Gastroesophageal sphincter (tissue), 4 donors: ENCODE results near the gene ZNF3. TPM values are rescaled to one million over a fixed set of nuclear protein-coding genes. Genes with fewer than 3 reads are reported as not detected.
"Not testable (repeated sequence)": the region's sequence is repeated elsewhere in the genome, so short reads cannot be mapped to it uniquely, and the experiment has no call there.

Experiments
- ATAC-seq: fragments of 150-250 bp; one replicate; pipeline ENCODE4 v1.9.1; 2016; ENCODE audit warnings: mild to moderate bottlenecking, moderate library complexity
- H3K27ac ChIP-seq, 4 donors: fragments of 200-600 bp; sonication (generic) in 3 of 4; 1 replicate in 3 of 4; 2 replicates in 1 of 4; pipeline ENCODE4 v1.5.1; 2016 to 2019
- H3K27me3 ChIP-seq: fragments of 200-600 bp; sonication (generic); one replicate; pipeline ENCODE4 v1.5.1; 2019
- H3K36me3 ChIP-seq, 2 donors: fragments of 200-600 bp; sonication (generic); one replicate each; pipeline ENCODE4 v1.5.1; 2019; ENCODE audit warnings: control low read depth in 1 of 2
- H3K4me1 ChIP-seq, 3 donors: fragments of 200-600 bp; sonication (generic); 1 replicate in 2 of 3; 2 replicates in 1 of 3; pipeline ENCODE4 v1.5.1; 2016 to 2019; ENCODE audit warnings: control low read depth in 2 of 3
- H3K4me3 ChIP-seq, 2 donors: fragments of 200-600 bp; sonication (generic); one replicate each; pipeline ENCODE4 v1.5.1; 2019; ENCODE audit warnings: mild to moderate bottlenecking in 1 of 2, moderate library complexity in 1 of 2
- H3K9me3 ChIP-seq, 3 donors: fragments of 200-600 bp; sonication (generic); one replicate each; pipeline ENCODE4 v1.5.1; 2017 to 2019; ENCODE audit warnings: control low read depth in 2 of 3
- EP300 ChIP-seq: sonication (generic); formaldehyde crosslinking; IDR thresholded peaks from one replicate; pipeline ENCODE4 v1.6.1; 2017; ENCODE audit warnings: antibody characterized with exemption, mild to moderate bottlenecking
- POLR2A ChIP-seq, 2 donors: fragments of 450-650 bp; IDR thresholded peaks; one replicate each; pipeline ENCODE4 v1.6.1; 2017; ENCODE audit warnings: antibody characterized with exemption in 2 of 2, mild to moderate bottlenecking in 2 of 2, moderate library complexity in 1 of 2
- POLR2AphosphoS5 ChIP-seq: sonication (generic); formaldehyde crosslinking; IDR thresholded peaks from one replicate; pipeline ENCODE4 v1.6.1; 2017; ENCODE audit warnings: antibody characterized with exemption
- WGBS, 2 donors: methylation state at CpG; one replicate each; pipeline ENCODE4 v1.1.5; 2018; ENCODE audit warnings: low coverage in 1 of 2; 5-methylcytosine and 5-hydroxymethylcytosine counted together
- total RNA-seq, 4 donors: library from RNA; depleted of rRNA; stranded (reverse); fragments of >200 nt; gene quantifications; one replicate each; pipeline ENCODE4 v1.1.0, GENCODE V29; 2016
- TF ChIP-seq, protein P1 (sequence below), 4 experiments: fragments of 200-600 bp in 2 of 4; fragments of 450-650 bp in 2 of 4; sonication (generic) in 1 of 4; IDR thresholded peaks; one replicate each; pipeline ENCODE4 v1.5.1; 2017 to 2019; ENCODE audit warnings: antibody characterized with exemption in 4 of 4, mild to moderate bottlenecking in 2 of 4, moderate library complexity in 2 of 4

The ZNF3 gene
- total RNA-seq = 10 to 100 TPM; 18.9 to 30.2 (median 20.6) TPM

GRCh38 chr7:100081535-100082102 is at the start of gene ZNF3:
Gene ZNF3 (minus strand): TSS chr7:100081723. CDS start chr7:100077357, 4,366 bp downstream.
- TF ChIP-seq POLR2A (IDR thresholded peaks at IDR 0.05) = peak; percentile 46 to 70
- TF ChIP-seq POLR2AphosphoS5 = peak; percentile 86
- no peak for TF ChIP-seq EP300
- TF ChIP-seq, protein P1, sequence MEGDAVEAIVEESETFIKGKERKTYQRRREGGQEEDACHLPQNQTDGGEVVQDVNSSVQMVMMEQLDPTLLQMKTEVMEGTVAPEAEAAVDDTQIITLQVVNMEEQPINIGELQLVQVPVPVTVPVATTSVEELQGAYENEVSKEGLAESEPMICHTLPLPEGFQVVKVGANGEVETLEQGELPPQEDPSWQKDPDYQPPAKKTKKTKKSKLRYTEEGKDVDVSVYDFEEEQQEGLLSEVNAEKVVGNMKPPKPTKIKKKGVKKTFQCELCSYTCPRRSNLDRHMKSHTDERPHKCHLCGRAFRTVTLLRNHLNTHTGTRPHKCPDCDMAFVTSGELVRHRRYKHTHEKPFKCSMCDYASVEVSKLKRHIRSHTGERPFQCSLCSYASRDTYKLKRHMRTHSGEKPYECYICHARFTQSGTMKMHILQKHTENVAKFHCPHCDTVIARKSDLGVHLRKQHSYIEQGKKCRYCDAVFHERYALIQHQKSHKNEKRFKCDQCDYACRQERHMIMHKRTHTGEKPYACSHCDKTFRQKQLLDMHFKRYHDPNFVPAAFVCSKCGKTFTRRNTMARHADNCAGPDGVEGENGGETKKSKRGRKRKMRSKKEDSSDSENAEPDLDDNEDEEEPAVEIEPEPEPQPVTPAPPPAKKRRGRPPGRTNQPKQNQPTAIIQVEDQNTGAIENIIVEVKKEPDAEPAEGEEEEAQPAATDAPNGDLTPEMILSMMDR (IDR thresholded peaks at IDR 0.05) = peak in 3 of 4 experiments; percentile 96
- Histone ChIP-seq H3K27me3 (no peaks in the 10 kb centered on the region), H3K36me3 (peaks cover 0 to 36% of the 10 kb centered on the region in 2 donors), H3K4me1 (peaks cover 0 to 47% (median 22%) of the 10 kb centered on the region in 3 donors), H3K27ac (peak within 1 kb of the TSS; percentile 41 to 90 (median 86)), H3K4me3 (peak within 1 kb of the TSS; percentile 59 to 76), H3K9me3 (no peaks in the 10 kb centered on the region)
- no CpG with 5 or more reads among the region's 55 CpGs for WGBS, 2 donors
- peak; percentile 100 for ATAC-seq

DNA sequence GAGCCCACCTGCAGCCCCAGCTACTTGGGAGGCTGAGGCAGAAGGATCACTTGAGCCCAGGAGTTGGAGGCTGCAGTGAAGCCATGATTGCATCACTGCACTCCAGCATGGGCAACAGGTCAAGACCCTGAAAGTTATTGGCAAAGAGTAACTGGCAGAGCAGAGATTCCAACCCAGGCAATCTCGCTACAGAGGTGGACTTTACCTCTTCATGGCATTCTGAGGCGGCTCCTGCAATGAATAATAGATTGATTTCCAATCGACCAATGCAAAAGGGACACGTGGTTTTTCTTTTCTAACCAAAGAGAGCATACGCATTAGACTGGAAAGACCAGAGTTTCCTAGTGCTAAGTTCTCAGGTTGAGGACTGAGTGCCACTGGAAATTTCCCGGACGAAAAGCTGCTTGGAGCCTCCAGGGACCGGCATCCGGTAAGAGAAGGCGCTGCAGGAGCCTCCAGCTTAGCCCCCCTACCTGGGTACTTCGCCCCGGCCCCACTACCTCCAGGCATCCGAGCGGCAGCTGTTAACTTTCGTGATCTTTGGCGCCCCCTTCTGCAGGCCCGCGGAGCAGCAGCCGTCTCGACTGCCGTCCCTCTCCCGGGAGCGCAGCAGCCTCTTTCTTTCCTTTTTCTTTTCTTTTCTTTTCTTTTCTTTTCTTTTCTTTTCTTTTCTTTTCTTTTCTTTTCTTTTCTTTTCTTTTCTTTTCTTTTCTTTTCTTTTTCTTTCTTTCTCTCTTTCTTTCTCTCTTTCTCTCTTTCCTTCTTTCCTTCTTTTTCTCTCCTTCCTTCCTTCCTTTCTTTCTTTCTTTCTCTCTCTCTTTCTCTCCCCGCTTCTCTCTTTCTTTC is 49.3 kb upstream of the ZNF3 start:
- TF ChIP-seq, protein P1 (IDR thresholded peaks at IDR 0.05) = peak in 3 of 4 experiments; percentile 77 to 88 (median 80)
- TF ChIP-seq POLR2A (IDR thresholded peaks at IDR 0.05) = no peak
- Histone ChIP-seq H3K9me3 (no peaks in the 10 kb centered on the region), H3K27ac (no peak overlapping the region), H3K27me3 (no peaks in the 10 kb centered on the region), H3K4me1 (peaks cover 0 to 34% (median 13%) of the 10 kb centered on the region in 3 donors), H3K36me3 (no peaks in the 10 kb centered on the region), H3K4me3 (peak overlapping the region in 1 of 2 donors; percentile 23)
- no peak for ATAC-seq
- WGBS, 2 donors = 8 to 9% methylated on average over 17 to 22 of the region's 24 CpGs

DNA sequence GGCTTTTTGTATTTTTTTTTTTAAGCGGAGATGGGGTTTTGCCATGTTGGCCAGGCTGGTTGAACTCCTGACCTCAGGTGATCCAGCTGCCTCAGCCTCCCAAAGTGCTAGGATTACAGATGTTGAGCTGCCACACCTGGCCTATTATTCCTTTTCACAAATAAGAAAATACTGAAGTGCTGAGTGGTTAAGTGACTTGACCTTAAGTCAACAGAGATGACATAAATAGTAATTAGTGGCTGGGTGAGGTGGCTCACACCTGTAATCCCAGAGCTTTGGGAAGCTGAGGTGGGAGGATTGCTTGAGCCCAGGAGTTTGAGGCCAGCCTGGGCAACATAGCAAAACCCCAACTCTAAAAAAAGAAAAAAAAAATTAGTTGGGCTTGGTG is 48.7 kb upstream of the ZNF3 start:
- H3K9me3 ChIP-seq, H3K36me3 ChIP-seq, H3K27me3 ChIP-seq, H3K4me3 ChIP-seq, H3K27ac ChIP-seq, ATAC-seq: not testable (repeated sequence)
- H3K4me1 ChIP-seq = peaks cover 0 to 40% (median 17%) of the 10 kb centered on the region in 3 donors
- WGBS, 2 donors = 86 to 100% methylated on average over 1 of the region's 1 CpG

GRCh38 chr7:100128637-100128963 is 47.1 kb upstream of the ZNF3 start:
- Histone ChIP-seq H3K27ac (peak overlapping the region in 2 of 4 donors; percentile 94 to 98), H3K36me3 (peaks cover 0 to 9% of the 10 kb centered on the region in 2 donors), H3K9me3 (no peaks in the 10 kb centered on the region), H3K27me3 (no peaks in the 10 kb centered on the region), H3K4me1 (peaks cover 0 to 51% (median 17%) of the 10 kb centered on the region in 3 donors), H3K4me3 (no peak overlapping the region)
- TF ChIP-seq, protein P1 (IDR thresholded peaks at IDR 0.05) = no peak
- TF ChIP-seq EP300 = no peak
- no peak for TF ChIP-seq POLR2AphosphoS5
- no peak for TF ChIP-seq POLR2A (IDR thresholded peaks at IDR 0.05)
- 29 to 63% methylated on average over 1 of the region's 1 CpG for WGBS, 2 donors
- no peak for ATAC-seq

DNA sequence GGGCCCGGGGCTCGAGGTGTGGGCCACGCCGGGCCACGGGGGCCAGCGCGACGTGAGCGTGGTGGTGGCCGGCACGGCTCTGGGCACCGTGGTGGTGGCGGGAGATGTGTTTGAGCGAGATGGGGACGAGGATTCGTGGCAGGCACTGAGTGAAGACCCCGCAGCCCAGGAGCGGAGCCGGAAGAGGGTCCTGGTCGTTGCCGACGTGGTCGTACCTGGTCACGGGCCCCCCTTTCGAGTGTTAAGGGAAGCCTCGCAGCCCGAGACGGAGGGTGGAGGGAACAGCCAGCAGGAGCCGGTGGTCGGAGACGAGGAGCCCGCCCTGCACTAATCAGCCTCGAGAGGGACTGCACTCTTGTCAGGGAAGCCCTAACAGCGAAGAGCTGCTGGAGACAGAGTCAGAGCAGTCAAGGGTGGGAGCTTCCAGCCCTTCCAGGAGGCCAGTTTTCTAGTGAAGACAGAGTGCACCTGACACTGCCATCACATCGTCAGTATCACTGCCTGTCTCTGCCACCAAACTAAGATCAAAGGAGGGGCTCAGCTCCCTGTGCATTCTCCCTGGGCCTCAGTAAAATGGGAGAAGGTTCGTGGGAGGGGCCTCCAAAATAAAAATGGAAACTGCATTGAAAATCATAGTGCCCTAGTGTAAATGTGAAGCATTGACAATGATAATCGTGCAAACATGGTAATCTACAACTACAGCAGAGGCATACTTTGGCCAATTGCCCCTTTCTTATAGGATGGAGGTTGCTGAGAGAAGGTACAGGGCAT is 46.5 kb upstream of the ZNF3 start:
- TF ChIP-seq POLR2AphosphoS5 (no peak), POLR2A (IDR thresholded peaks at IDR 0.05) (no peak), EP300 (no peak)
- TF ChIP-seq, protein P1 (IDR thresholded peaks at IDR 0.05) = no peak
- Histone ChIP-seq H3K4me1 (peaks cover 0 to 51% (median 17%) of the 10 kb centered on the region in 3 donors), H3K9me3 (no peaks in the 10 kb centered on the region), H3K36me3 (peaks cover 0 to 14% of the 10 kb centered on the region in 2 donors), H3K27ac (peak overlapping the region; percentile 87 to 98 (median 96)), H3K4me3 (peak overlapping the region; percentile 74 to 96), H3K27me3 (no peaks in the 10 kb centered on the region)
- no peak for ATAC-seq
- 0 to 15% methylated on average over 2 of the region's 37 CpGs for WGBS, 2 donors
